Measurements from ENCODE around the gene SEPTIN8.
A peak's percentile ranks its signal among the peaks of the same experiment; 100 is the strongest.

Gene SEPTIN8

GRCh38 chr5:132758451-132758850 lies 18.6 kb downstream of the SEPTIN8 start:
- H3K27me3 ChIP-seq (ENCODE audit: insufficient read depth, low read length, poor library complexity, severe bottlenecking) = no peaks in the 10 kb centered on the region
- no peaks in the 10 kb centered on the region for H4K20me1 ChIP-seq (ENCODE audit: insufficient read depth, low read length, poor library complexity, severe bottlenecking)
- H3K36me3 ChIP-seq (ENCODE audit: insufficient read depth, low read length) = no peaks in the 10 kb centered on the region; the same call in 1 of the 2 replicates
- no peak overlapping the region for H3K4me3 ChIP-seq (ENCODE audit: low read length, poor library complexity, severe bottlenecking)
- H3K9me2 ChIP-seq (replicated peaks; ENCODE audit: low read depth, low read length) = no peaks in the 10 kb centered on the region
- H3K9me3 ChIP-seq (ENCODE audit: insufficient read depth, low read depth, low read length) = no peaks in the 10 kb centered on the region
- no peaks in the 10 kb centered on the region for H3F3A ChIP-seq (ENCODE audit: low read depth)
- H3K79me2 ChIP-seq (ENCODE audit: insufficient read depth, low read length) = no peaks in the 10 kb centered on the region
- no peak overlapping the region for H3K9ac ChIP-seq (ENCODE audit: low read depth, low read length, poor library complexity, severe bottlenecking)
- H3K4me1 ChIP-seq (ENCODE audit: insufficient read depth, low read length, poor library complexity, severe bottlenecking) = peaks cover 11% of the 10 kb centered on the region
- TF ChIP-seq EZH2phosphoT487 (IDR thresholded peaks at IDR 0.05; ENCODE audit: borderline replicate concordance) (no peak), CTCF (conservative IDR thresholded peaks at IDR 0.05; ENCODE audit: low read length) (no peak)
- H2AFZ ChIP-seq (ENCODE audit: low read length) = no peak overlapping the region
- no peak overlapping the region for H3K4me2 ChIP-seq (ENCODE audit: low read depth, low read length, poor library complexity, severe bottlenecking)

- H3K4me3 ChIP-seq (ENCODE audit: low read length, poor library complexity, severe bottlenecking) = no peak overlapping the region
- H2AFZ ChIP-seq (ENCODE audit: low read length) = no peak overlapping the region
- no peaks in the 10 kb centered on the region; the same call in 1 of the 2 replicates for H3K36me3 ChIP-seq (ENCODE audit: insufficient read depth, low read length)
- no peaks in the 10 kb centered on the region for H3F3A ChIP-seq (ENCODE audit: low read depth)
- no peaks in the 10 kb centered on the region for H4K20me1 ChIP-seq (ENCODE audit: insufficient read depth, low read length, poor library complexity, severe bottlenecking)
- no peaks in the 10 kb centered on the region for H3K79me2 ChIP-seq (ENCODE audit: insufficient read depth, low read length)
- peaks cover 11% of the 10 kb centered on the region for H3K4me1 ChIP-seq (ENCODE audit: insufficient read depth, low read length, poor library complexity, severe bottlenecking)
- TF ChIP-seq EZH2phosphoT487 (IDR thresholded peaks at IDR 0.05; ENCODE audit: borderline replicate concordance) = no peak
- no peak for TF ChIP-seq CTCF (conservative IDR thresholded peaks at IDR 0.05; ENCODE audit: low read length)
- H3K9me3 ChIP-seq (ENCODE audit: insufficient read depth, low read depth, low read length) = no peaks in the 10 kb centered on the region
- H3K4me2 ChIP-seq (ENCODE audit: low read depth, low read length, poor library complexity, severe bottlenecking) = no peak overlapping the region
- H3K9ac ChIP-seq (ENCODE audit: low read depth, low read length, poor library complexity, severe bottlenecking) = no peak overlapping the region
- no peaks in the 10 kb centered on the region for H3K9me2 ChIP-seq (replicated peaks; ENCODE audit: low read depth, low read length)
- H3K27me3 ChIP-seq (ENCODE audit: insufficient read depth, low read length, poor library complexity, severe bottlenecking) = no peaks in the 10 kb centered on the region
Observed at GRCh38 chr5:132756542-132756941, 20.5 kb downstream of the SEPTIN8 start.

- Histone ChIP-seq H3K4me2 (ENCODE audit: low read depth, low read length, poor library complexity, severe bottlenecking) (no peak overlapping the region), H3F3A (ENCODE audit: low read depth) (no peaks in the 10 kb centered on the region), H3K4me3 (ENCODE audit: low read length, poor library complexity, severe bottlenecking) (no peak overlapping the region), H3K36me3 (ENCODE audit: insufficient read depth, low read length) (no peaks in the 10 kb centered on the region; the same call in 1 of the 2 replicates), H3K9ac (ENCODE audit: low read depth, low read length, poor library complexity, severe bottlenecking) (no peak overlapping the region), H3K79me2 (ENCODE audit: insufficient read depth, low read length) (no peaks in the 10 kb centered on the region), H2AFZ (ENCODE audit: low read length) (no peak overlapping the region), H3K9me3 (ENCODE audit: insufficient read depth, low read depth, low read length) (no peaks in the 10 kb centered on the region), H4K20me1 (ENCODE audit: insufficient read depth, low read length, poor library complexity, severe bottlenecking) (no peaks in the 10 kb centered on the region), H3K4me1 (ENCODE audit: insufficient read depth, low read length, poor library complexity, severe bottlenecking) (peaks cover 11% of the 10 kb centered on the region), H3K27me3 (ENCODE audit: insufficient read depth, low read length, poor library complexity, severe bottlenecking) (no peaks in the 10 kb centered on the region), H3K9me2 (replicated peaks; ENCODE audit: low read depth, low read length) (no peaks in the 10 kb centered on the region)
- 0 out of 2 replicates have a peak, but pooled peaks have one; percentile 17 for TF ChIP-seq CTCF (conservative IDR thresholded peaks at IDR 0.05; ENCODE audit: low read length)
- TF ChIP-seq EZH2phosphoT487 (IDR thresholded peaks at IDR 0.05; ENCODE audit: borderline replicate concordance) = no peak
Observed at GRCh38 chr5:132754947-132755346, 22.1 kb downstream of the SEPTIN8 start.
